Measurements from ENCODE around the gene CRY2.
A peak's percentile ranks its signal among the peaks of the same experiment; 100 is the strongest.

CRY2 gene

DNA sequence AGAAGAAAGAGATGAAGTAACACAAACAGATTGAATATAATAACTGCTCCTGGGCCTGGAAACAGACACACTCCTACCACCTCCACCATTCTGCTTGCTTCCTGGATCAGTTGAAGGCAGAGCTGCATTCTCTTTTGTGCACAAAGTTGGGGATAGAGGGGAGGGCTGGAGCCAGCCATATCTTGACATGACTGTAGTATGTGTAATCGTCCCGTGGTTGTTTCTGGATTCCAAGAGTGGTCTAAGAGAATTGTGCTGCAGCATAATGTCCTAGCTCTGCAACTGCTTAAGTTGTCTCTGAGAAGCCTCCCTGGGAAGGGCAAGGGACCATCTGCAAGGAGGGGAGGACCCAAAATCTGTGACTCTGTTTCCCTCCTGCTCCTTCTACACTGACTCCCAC is 3.2 kb downstream of the CRY2 start:
- no peak overlapping the region for H3K27ac ChIP-seq
- no peak overlapping the region; a peak in 1 of 22 replicates for H3K9ac ChIP-seq

DNA sequence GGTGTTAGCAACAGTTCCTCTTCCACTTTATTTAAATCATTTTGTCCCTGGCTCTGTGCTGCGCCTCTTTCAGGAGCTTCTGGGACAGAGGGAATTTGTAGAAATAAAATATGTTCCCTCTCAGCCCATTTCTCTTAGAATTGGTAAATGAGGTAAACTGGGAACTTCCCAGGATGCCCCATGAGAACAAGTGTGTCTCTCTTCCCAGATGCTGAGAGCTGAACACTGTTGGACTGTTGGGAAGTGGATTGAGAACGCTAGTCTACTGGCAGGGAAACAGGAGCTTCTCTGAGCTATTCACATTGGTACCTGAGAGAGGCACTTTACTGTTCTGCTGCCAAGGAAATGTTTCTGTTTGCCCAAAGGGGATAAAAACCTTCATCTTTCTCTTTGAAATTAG is 4.0 kb downstream of the CRY2 start:
- Histone ChIP-seq H4K20me1 (peaks cover 70 to 88% (median 85%) of the 10 kb centered on the region in 11 experiments; a peak in 21 of 22 replicates), H3K27ac (no peak overlapping the region), H3K9me3 (replicated peaks in 1 of 11) (no peaks in the 10 kb centered on the region), H3K4me3 (no peak overlapping the region), H3K9ac (no peak overlapping the region), H3K36me3 (peaks cover 7 to 29% (median 15%) of the 10 kb centered on the region in 11 experiments), H3K4me2 (no peak overlapping the region), H3K4me1 (peaks cover 27 to 49% (median 39%) of the 10 kb centered on the region in 10 experiments), H3K27me3 (no peaks in the 10 kb centered on the region)
- no peak for TF ChIP-seq Cebpa-rat (IDR thresholded peaks at IDR 0.05)

More for the DNA sequence above, 3.2 kb downstream of the CRY2 start:
- H3K4me3 ChIP-seq: no peak overlapping the region
- TF ChIP-seq Cebpa-rat (IDR thresholded peaks at IDR 0.05): no peak
- H3K4me1 ChIP-seq: peaks cover 30 to 51% (median 39%) of the 10 kb centered on the region in 10 experiments
- no peak overlapping the region for H3K4me2 ChIP-seq
- H3K9me3 ChIP-seq (replicated peaks in 1 of 11): no peaks in the 10 kb centered on the region
- no peaks in the 10 kb centered on the region for H3K27me3 ChIP-seq
- peaks cover 70 to 80% (median 78%) of the 10 kb centered on the region in 11 experiments; a peak in 21 of 22 replicates for H4K20me1 ChIP-seq
- H3K36me3 ChIP-seq: peaks cover 0 to 21% (median 8%) of the 10 kb centered on the region in 11 experiments; a peak in 15 of 22 replicates

DNA sequence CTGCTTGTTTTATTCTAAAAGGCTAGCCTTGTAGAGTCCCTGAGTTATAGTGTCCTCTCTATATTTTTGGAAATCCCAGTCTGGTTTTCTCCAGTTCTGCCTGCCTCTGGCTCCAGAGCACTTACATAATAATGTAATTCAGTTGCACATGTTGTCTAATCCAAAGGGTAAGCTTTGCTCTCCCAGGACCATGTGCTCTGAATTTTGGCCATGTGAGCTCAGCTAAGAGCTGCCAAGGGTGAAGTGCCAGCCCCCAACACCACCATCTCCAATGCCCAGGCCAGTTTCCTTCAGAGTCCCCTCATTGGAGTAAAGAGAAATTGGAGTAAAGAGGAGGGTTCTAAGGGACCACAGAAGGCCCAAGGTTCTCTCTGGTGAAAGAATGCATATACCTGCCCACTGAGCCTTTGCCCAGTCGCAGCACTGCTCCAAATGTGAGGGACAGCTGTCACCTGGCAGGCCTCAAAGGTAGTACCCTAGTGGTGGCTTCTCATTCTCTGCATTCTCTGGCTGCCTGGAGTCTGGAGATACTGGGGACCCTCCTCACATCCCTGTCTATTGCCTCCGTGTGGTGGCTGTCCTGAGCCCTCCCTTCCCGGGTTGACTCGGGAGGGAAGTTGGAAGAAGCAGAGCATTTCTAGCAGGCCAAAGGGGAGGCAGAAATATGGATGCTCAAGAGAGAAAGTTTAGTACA is 4.9 kb downstream of the CRY2 start:
- Histone ChIP-seq H4K20me1 (peaks cover 70 to 97% (median 88%) of the 10 kb centered on the region in 11 experiments; a peak in 21 of 22 replicates), H3K9ac (no peak overlapping the region), H3K4me2 (0 out of 22 replicates have a peak overlapping the region, but pooled peaks of 1 of the 11 experiments have one; percentile 4), H3K4me1 (peaks cover 21 to 42% (median 34%) of the 10 kb centered on the region in 10 experiments), H3K9me3 (replicated peaks in 1 of 11) (no peaks in the 10 kb centered on the region), H3K27ac (no peak overlapping the region), H3K4me3 (no peak overlapping the region), H3K36me3 (peaks cover 14 to 39% (median 25%) of the 10 kb centered on the region in 11 experiments), H3K27me3 (no peaks in the 10 kb centered on the region)
- TF ChIP-seq Cebpa-rat (IDR thresholded peaks at IDR 0.05): no peak

DNA sequence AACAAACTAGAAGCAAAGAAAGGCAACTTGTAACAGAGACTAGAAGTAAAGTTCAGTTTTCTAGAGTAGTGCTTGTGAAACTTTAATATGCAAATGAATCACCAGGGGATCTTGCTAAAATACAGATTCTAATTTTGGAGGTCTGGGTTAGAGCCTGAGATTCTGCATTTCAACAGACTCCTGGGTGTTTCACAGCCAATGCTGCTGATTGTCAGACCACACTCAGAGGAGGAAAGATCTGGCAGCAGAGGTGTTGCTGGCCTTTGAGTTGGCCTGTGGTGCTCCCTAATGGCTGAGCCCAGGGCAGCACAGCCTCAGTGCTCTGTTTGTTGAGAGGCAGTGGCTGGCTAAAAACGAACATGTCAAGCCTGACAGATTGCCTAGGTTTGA is 5.4 kb downstream of the CRY2 start:
- Histone ChIP-seq H4K20me1 (peaks cover 73 to 100% (median 91%) of the 10 kb centered on the region in 11 experiments; a peak in 21 of 22 replicates), H3K27ac (no peak overlapping the region), H3K4me2 (0 out of 22 replicates have a peak overlapping the region, but pooled peaks of 1 of the 11 experiments have one; percentile 4), H3K9ac (no peak overlapping the region), H3K4me3 (no peak overlapping the region), H3K9me3 (replicated peaks in 1 of 11) (no peaks in the 10 kb centered on the region), H3K4me1 (peaks cover 26 to 47% (median 34%) of the 10 kb centered on the region in 10 experiments), H3K27me3 (no peaks in the 10 kb centered on the region), H3K36me3 (peaks cover 14 to 44% (median 30%) of the 10 kb centered on the region in 11 experiments)
- TF ChIP-seq Cebpa-rat (IDR thresholded peaks at IDR 0.05): no peak

DNA sequence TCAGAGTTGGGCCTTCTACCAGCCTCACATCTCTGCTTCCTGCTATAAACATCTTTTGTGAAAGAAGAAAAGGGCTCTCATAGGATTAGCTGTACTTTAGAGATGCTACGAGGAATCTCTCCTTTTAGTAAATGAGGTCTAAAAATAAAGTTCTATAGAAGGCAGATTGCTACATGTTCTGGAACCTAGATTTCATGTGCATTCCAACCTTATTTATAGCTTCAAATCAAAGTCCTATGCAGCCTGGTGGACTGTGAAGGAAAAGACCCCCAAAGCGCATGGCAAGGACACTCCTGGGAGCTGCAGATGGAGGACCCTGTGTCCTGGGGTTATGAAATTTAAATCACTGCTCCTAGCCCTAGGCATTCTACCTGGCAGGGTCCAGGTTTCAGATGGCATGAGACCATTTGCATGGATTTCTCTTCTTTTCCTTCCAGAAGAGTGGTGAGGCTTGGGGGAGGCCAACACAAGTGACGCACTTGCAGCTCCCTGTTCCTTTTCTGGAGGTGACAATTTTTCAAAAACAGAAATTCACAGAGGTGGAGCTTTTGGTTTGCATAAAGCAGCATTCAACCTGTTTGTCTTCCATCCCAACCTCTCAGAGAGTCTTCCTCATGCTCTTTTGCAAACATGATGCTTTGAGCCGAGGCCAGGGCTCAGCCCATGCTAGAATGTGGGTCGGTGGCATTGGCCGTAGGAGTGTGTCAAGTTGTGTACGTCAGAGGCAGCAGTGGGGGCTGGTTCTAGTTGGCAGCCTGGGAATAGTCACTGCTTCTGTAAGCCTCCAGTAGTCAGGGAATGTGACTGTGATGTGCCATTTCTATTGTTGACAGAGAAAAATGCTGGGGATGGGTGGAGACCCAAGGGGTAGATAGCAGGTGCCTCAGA is 6.3 kb downstream of the CRY2 start:
- H4K20me1 ChIP-seq: peaks cover 74 to 100% (median 90%) of the 10 kb centered on the region in 11 experiments; a peak in 21 of 22 replicates
- no peaks in the 10 kb centered on the region for H3K9me3 ChIP-seq (replicated peaks in 1 of 11)
- no peak overlapping the region for H3K27ac ChIP-seq
- peaks cover 21 to 50% (median 31%) of the 10 kb centered on the region in 10 experiments for H3K4me1 ChIP-seq
- peaks cover 15 to 53% (median 39%) of the 10 kb centered on the region in 11 experiments for H3K36me3 ChIP-seq
- no peak overlapping the region for H3K4me2 ChIP-seq
- H3K27me3 ChIP-seq: no peaks in the 10 kb centered on the region
- no peak overlapping the region for H3K4me3 ChIP-seq
- no peak overlapping the region for H3K9ac ChIP-seq
- TF ChIP-seq Cebpa-rat (IDR thresholded peaks at IDR 0.05): no peak

DNA sequence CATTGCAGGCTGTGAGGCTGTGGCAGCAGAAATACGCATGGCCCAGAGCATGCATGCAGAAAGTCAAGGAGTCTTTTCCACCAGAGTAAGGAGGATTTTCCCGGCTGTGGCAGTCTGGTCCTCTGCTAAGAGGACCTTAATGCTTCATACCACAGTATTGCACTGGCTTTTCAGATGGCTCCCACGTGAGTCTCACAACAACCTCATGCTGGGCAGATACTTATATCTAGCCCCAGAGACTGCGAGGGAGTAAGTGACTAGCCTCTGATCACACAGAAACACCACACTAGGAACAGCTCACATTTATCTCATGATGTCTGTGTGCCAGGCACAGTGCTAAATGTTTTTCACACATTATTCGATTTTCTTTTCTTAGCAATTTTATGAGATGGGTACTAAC is 8.0 kb downstream of the CRY2 start:
- Histone ChIP-seq H3K4me3 (no peak overlapping the region), H3K9ac (0 out of 22 replicates have a peak overlapping the region, but pooled peaks of 1 of the 11 experiments have one; percentile 12), H3K27ac (no peak overlapping the region), H3K9me3 (replicated peaks in 1 of 11) (no peaks in the 10 kb centered on the region), H3K36me3 (peaks cover 31 to 65% (median 56%) of the 10 kb centered on the region in 11 experiments), H3K4me1 (peaks cover 16 to 42% (median 23%) of the 10 kb centered on the region in 10 experiments; a peak in 18 of 20 replicates), H3K27me3 (no peaks in the 10 kb centered on the region), H3K4me2 (no peak overlapping the region), H4K20me1 (peaks cover 60 to 98% (median 80%) of the 10 kb centered on the region in 11 experiments; a peak in 21 of 22 replicates)
- TF ChIP-seq Cebpa-rat (IDR thresholded peaks at IDR 0.05): no peak

DNA sequence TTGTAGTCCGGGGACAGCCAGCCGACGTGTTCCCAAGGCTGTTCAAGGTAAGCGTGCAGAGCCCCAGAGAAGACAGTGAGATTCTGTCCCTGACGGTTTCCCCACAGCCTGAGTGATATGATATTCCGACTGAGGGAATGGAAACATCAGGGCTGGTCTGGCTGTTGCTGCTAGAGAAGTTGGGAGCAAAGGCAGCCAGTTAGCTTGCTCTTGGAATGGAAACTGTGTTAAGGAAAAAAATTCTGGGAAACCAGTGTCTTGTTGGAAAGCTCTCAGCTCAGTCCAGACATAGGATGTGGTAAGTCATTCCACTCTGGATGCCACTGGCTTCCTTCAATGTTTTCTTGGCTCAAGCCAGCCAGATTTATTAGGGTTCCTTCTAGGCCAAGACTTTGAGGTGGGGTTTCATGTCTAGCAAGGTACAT is 8.8 kb downstream of the CRY2 start:
- no peak overlapping the region for H3K4me3 ChIP-seq
- H3K4me2 ChIP-seq: no peak overlapping the region
- H3K4me1 ChIP-seq: peaks cover 16 to 42% (median 21%) of the 10 kb centered on the region in 10 experiments; a peak in 18 of 20 replicates
- no peak overlapping the region; a peak in 1 of 22 replicates for H3K9ac ChIP-seq
- H3K27me3 ChIP-seq: no peaks in the 10 kb centered on the region
- no peak for TF ChIP-seq Cebpa-rat (IDR thresholded peaks at IDR 0.05)
- H3K36me3 ChIP-seq: peaks cover 39 to 72% (median 63%) of the 10 kb centered on the region in 11 experiments
- no peak overlapping the region for H3K27ac ChIP-seq
- H3K9me3 ChIP-seq (replicated peaks in 1 of 11): no peaks in the 10 kb centered on the region
- peaks cover 53 to 95% (median 72%) of the 10 kb centered on the region in 11 experiments; a peak in 21 of 22 replicates for H4K20me1 ChIP-seq

DNA sequence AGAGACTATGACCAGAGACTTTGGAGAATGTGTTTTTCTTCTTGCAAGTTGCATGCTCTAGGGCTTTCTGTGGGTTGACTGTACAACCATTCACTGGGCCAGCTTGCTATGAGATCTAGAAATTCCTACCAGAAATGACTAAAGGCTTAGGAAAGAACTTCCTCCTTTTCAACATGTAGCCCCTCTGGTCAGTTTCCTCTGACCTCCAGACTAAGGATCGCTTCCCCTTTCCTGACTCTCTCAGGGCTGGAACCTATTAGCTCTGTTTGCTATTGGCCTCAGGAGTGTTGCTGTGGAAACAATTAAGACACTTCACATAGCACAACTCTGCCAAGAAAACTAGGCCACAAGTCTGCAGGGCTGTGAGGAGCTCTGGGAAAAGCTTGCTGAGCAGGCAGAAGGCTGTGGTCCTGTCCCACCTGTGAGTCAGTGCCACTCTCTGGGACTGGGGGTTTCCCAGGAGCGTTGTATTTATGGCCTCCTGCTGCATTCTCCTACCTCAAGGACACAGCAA is 10.7 kb downstream of the CRY2 start:
- Histone ChIP-seq H3K36me3 (peaks cover 59 to 88% (median 83%) of the 10 kb centered on the region in 11 experiments), H3K27ac (peak overlapping the region in 4 of 11 experiments; percentile 47 to 78 (median 68); a peak in 6 of 22 replicates)

More for the DNA sequence above, 10.7 kb downstream of the CRY2 start:
- no peaks in the 10 kb centered on the region for H3K27me3 ChIP-seq
- H4K20me1 ChIP-seq: peaks cover 33 to 77% (median 52%) of the 10 kb centered on the region in 11 experiments; a peak in 20 of 22 replicates
- H3K9me3 ChIP-seq (replicated peaks in 1 of 11): no peaks in the 10 kb centered on the region
- no peak overlapping the region for H3K4me3 ChIP-seq
- TF ChIP-seq Cebpa-rat (IDR thresholded peaks at IDR 0.05): no peak
- peak overlapping the region in 5 of 11 experiments; percentile 28 to 78 (median 66); a peak in 10 of 22 replicates for H3K4me2 ChIP-seq
- peaks cover 6 to 33% (median 13%) of the 10 kb centered on the region in 10 experiments; a peak in 14 of 20 replicates for H3K4me1 ChIP-seq
- H3K9ac ChIP-seq: peak overlapping the region in 3 of 11 experiments; percentile 8 to 59 (median 51); a peak in 5 of 22 replicates
